ENCODE results near the gene TRIM46.

GRCh38 chr1:155125511-155125945 lies 48.1 kb upstream of the TRIM46 start:
- no peak for TF ChIP-seq POLR2A (IDR thresholded peaks at IDR 0.05; ENCODE audit: low read length)
- no peak for TF ChIP-seq NR3C1 (IDR thresholded peaks at IDR 0.05)
- no peak for TF ChIP-seq FOSL2 (IDR thresholded peaks at IDR 0.05)
- no peak for TF ChIP-seq FOSL2 (CRISPR knock-in tag; IDR thresholded peaks at IDR 0.05)
- TF ChIP-seq MAX (IDR thresholded peaks at IDR 0.05) = no peak
- no peak for TF ChIP-seq KDM1A (IDR thresholded peaks at IDR 0.05; ENCODE audit: low read depth)
- no peak for TF ChIP-seq CTCF (IDR thresholded peaks at IDR 0.05)
- TF ChIP-seq ZFP36 (IDR thresholded peaks at IDR 0.05; ENCODE audit: borderline replicate concordance, partially characterized antibody) = no peak
- no peak for TF ChIP-seq SMC3 (IDR thresholded peaks at IDR 0.05)
